GM15510 (cell line): ENCODE data around the gene MRPL3.

Experiments used
- POLR2A ChIP-seq: IDR thresholded peaks from 3 replicates; pipeline ENCODE4 v1.6.1; 2011; ENCODE audit warnings: borderline replicate concordance; ENCODE audit not compliant: insufficient read length; ENCODE audit errors: extremely low read depth

The MRPL3 gene

DNA sequence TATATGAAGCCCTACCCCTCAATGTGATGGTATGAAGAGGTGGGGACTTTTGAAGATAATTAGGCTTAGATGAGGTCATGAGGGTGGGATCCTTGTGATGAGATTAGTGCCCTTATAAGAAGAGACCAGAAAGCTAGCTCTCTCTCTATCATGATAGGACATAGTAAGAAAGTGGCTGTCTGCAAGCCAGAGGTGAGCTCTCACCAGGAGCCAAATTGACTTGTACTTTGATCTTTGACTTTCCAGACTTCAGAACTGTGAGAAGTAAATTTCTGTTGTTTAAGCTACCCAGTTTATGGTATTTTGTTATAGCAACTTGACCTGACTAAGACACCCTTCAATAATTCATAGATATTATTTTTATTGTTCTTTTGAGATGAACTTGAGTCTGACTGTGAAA is 29.9 kb upstream of the MRPL3 start:
- TF ChIP-seq POLR2A, result no peak

DNA sequence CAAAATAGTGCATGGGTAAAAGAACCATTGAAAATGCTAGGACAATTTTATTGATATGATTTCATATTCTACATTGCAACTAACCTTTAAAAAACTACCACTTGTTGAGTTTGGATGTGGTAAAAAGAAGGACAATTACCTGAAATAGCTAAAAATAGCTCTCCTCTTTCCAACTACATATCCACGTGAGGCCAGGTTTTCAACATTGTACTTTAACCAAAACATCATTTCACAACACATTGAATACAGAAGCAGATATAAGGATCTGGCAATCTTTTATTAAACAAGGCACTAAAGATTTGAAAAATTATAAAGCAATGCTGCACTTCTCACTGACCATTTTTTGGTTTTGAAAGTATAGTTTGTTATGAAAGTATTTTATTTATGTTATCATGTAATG is 28.1 kb upstream of the MRPL3 start:
- TF ChIP-seq POLR2A, result no peak

DNA sequence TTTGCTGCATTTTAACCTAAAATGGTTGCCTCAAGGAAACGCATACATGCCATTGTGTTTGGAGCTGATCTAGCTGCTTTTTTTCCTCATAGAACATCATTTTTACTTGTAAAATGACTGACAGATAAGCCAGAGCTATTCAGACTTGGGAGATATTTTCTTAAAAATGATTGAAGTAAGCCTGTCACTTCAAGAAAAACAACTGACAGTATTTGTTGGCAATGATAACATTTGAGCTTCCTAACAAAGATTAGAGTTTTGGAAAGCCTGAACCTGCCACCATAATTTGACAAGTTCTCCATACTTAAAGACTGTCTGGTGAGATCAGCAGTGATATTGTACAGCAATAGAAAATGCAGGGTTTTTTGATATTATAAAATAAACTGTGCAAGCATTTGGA is 27.6 kb upstream of the MRPL3 start:
- no peak for TF ChIP-seq POLR2A

DNA sequence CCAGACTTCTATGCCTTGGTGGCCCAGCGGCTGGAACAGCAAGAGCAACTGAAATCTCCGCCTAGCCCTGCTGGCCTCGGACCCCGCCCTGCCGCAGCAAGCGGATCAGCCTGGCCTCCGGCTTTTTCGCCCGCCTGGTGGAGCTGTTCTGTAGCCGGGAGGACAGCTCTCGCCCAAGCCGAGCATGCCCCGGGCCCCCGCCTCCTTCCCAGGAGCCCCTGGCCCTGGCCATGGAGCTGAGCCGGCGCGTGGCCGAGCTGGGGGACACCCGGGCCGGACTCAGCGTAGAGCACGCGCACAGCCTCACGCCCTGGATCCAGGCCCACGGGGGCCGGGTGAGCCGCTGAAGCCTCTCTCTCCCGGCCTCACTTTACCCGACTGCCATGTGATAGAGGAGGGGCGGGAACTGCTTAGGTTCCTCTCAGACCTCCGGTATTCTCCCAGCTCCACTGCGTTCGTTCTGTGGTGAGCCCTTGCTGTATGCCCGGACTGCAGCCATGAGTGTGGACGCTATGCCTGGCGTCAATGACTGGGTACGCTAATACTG is 24.1 kb upstream of the MRPL3 start:
- TF ChIP-seq POLR2A, result no peak

DNA sequence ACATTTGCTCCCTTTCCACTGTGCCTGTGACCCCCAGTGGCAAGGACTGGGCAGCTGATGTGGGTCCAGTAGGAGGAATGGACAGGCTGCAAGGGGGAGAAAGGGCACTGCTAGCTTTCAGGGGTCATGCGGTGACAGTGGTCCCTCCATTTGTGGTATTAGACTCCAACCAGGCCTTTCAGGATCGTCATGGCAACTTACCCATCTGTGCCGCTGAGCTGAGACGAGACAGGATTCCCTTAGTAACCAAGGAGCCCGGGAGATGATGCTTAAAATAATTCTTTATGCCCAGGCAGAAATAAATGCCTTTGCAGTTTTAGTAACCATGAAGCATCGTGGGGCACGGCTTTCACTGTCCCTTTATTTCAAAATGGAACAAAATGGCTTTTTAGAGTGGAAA is 15.9 kb upstream of the MRPL3 start:
- TF ChIP-seq POLR2A, result no peak

DNA sequence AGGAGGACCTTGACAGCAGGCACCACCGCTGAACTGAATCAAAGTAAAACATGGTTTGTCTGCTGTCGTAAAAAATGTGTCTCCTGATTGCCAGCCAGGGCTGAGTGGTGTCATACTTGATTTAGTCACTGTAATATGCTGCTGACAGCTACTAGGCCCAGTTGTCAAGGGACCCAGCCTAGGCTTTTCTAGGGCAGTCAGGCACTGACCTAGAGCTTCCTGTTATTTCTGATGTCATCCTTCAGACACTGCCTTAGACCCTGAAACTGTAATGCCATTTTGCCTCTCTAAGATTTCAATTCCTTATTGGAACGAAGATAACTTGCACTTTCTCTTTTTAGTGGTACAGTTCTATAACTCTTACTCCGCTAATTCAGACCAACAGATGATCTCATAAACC is 2.6 kb upstream of the MRPL3 start:
- no peak for TF ChIP-seq POLR2A

DNA sequence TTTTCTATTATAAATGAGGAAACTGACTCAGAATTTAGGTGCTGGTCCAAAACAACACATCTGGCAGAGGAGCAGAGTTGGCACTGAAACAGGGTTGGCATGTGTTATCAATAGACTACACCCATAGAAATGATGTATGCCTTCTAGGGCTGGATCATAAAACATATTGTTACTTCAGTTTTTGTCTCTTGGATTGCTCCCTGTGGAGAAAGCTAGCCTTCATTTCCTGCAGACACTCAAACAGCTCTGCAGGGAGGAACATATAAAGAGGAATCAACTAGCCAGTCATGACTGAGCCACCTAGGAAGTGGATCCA is 507 bp upstream of the MRPL3 start:
- no peak for TF ChIP-seq POLR2A

DNA sequence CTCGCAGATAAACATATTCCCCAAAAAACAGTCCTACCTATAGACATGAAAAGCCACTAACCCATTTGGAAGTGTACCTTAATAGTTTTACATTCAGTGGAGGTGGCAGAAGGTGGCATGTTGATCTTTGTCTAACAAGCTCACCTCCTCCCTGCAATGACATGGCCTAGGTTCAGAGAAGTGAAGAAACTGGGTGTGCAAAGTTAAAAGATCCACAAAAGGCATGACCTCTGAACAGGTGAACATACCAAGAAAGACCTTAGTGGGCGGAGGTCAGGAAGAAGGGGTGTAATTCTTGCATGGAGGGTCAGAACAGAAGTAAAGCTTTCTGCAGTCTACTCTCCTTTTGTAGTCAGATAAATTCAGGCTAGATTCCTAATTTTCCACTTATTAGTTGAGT is 822 bp downstream of the MRPL3 start:
- TF ChIP-seq POLR2A, result no peak

DNA sequence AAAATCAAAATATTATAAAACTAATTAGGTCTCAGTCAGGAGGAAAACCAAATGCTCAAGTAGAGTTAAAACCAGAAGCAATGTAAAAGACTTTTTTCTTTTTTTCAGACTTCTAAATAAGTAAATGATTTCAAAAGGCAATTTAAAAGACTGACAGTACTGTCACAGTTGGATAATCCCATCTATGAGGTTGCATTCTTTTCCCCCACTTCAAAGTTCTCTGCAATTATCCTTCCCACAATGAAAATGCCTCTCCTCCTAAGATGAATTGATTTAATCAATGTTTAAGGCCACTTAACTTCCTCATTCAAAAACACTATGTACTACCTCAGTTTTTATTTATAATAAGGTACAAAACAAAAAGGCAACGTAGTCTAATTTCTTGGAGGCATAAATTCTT is 8.1 kb downstream of the MRPL3 start:
- no peak for TF ChIP-seq POLR2A

DNA sequence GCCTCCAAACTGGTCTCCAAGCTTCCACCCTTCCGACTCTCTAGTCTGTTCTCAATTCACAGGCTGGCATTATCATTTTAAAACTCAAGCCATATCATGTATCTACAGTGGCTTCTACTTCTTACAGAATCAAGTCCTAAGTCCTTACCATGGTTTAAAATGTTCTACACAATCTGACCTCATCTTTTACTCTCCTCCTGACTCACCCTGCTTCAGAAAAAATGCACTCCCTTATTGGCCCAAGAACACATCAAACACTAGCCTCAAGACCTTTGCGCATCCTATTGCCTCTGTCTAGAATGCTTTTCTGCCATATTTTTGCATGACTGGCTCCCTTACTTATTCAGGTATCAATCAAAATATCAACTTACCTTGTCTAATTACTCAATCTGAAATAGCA is 11.0 kb downstream of the MRPL3 start:
- TF ChIP-seq POLR2A, result no peak

DNA sequence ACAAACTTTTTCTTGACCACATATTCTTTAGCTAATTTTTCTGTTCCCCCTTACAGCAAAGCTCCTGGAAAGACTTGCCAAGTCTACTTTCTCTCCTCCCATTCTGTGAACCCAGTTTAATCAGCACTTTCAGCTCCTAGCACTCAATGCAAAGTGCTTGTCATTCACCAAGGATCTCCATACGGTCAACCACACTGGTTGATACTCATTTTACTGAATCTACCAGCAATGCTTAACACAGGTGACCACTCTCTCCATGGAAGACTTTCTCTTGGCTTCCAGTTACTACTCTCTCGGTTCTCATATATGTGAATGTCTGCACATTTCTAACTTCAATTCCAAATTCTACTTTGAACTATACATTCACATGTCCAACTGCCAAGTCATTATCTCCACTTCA is 11.7 kb downstream of the MRPL3 start:
- no peak for TF ChIP-seq POLR2A

DNA sequence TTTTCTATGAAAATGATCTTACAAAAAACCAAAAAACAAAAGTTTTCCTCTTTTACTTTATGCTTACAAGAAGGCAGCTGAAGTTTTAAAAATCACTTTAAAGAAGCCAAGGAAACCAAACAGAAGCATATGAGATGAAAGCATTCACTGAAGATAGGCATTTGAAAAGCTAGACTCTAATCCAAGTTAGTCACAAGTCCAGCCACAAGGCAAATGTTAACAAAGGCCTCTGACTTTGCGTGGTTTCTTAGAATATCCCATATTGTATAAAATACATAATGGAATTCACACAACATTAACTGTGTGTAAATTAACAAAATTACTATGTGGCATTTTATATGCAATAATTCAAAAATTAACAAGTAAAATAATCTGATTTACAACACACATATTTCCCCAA is 17.7 kb downstream of the MRPL3 start:
- TF ChIP-seq POLR2A, result no peak

DNA sequence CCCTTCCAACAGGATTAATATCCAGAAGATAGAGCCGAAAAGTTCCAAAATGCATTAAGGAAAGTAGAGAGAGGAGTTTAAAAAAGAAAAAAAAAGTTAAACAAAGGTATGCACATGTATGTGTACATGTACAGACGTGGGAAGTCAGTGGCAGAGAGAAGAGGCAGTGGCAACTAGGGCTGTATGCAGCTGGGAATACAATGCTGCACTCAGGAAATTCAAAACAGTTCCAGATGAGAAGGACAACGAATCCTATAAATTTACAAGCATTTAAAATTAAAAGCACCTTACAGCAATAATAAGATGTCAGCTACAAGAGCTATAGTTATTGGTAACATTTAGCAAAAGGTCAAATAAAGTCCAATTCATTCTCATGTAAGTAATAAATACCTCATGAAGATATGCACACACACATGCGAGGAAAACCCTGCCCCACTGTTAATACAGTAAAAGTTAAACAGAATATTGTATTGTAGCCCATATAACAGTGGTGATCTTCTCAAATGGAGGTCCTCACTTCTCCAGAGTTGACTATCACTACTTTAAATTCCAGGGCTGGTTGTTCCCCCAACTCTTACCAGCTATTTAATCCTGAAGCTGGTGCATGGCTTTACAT is 18.2 kb downstream of the MRPL3 start:
- no peak for TF ChIP-seq POLR2A

DNA sequence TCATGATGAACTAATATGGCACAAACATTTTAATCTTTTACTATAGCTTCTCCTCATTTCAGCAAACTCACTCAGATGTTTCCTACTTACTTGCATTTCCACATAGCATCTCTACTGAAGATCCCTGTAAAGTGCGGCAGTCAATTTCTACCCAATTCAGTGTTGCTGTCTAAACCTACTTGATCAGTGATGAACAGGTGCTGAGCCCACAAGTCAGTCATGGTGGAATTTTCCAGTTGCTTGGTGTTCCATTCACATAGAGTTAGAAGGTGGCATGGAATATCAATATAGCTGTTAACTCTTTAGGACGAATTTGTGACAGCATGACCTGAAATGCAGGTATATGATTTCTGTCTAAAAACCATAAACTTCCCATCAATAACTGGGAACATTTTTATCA is 22.7 kb downstream of the MRPL3 start:
- no peak for TF ChIP-seq POLR2A

DNA sequence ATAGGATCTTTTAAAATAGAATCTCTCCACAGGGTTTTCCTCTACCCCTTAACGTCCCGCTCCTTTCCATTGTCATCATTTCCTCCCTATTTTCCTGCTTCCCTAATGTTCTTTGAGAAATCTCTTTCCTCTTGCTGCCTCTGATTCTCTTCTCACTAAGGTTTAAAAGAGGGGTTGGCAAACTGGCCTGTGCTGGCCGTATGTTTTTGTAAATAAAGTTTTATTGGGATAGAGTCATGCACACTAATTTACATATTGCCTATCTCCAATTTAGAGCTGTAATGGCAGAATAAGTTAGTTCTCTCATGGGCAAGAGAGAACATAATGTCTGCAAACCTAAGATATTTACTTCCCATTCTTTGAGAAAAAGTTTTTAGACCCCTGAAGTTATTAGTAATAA is 25.0 kb downstream of the MRPL3 start:
- TF ChIP-seq POLR2A, result no peak

DNA sequence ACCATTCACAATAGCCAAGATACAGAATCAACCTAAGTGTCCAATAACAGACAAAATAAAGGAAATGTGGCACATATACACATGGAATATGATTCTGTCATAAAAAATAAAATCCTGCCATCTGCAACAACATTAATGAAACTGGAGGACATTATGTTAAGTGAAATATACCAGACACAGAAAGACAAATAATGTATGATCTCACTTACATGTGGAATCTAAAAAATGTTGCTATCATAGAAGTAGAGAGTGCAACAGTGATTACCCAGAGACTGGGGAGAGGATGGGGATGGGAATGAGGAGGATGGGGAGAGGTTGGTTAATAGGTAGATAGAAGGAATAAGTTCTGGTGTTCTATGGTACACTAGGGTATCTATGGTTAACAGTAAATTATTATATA is 28.7 kb downstream of the MRPL3 start:
- no peak for TF ChIP-seq POLR2A

DNA sequence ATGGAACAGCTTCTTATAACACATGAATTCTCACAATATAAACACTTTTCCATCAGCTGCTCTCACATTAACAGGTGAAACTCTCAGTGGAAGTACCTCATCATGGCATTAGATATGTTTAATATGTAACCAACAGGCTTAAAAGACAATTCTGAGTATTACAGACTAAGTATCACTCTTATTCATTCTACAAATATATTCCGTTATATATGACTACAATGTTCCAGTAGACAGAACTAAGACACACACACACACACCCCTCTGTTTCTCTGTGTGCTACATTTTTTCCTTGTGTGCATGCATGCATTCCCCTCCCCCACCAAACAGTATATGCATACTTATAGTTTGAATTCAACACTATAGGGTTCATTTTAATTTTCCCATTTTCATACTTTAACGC is 32.4 kb downstream of the MRPL3 start:
- no peak for TF ChIP-seq POLR2A
